WI38 (cell line): ENCODE results near the gene FEM1B.

ENCODE experiments used
- H3K4me3 ChIP-seq: 2 replicates; pipeline ENCODE4 v1.5.1; 2011; ENCODE audit warnings: low read depth, mild to moderate bottlenecking, control low read depth, low read length
- TF ChIP-seq, protein P1 (sequence below): IDR thresholded peaks from 2 replicates; pipeline ENCODE4 v1.5.1; 2012; ENCODE audit warnings: low read depth, mild to moderate bottlenecking, control low read depth, low read length

Gene FEM1B

DNA sequence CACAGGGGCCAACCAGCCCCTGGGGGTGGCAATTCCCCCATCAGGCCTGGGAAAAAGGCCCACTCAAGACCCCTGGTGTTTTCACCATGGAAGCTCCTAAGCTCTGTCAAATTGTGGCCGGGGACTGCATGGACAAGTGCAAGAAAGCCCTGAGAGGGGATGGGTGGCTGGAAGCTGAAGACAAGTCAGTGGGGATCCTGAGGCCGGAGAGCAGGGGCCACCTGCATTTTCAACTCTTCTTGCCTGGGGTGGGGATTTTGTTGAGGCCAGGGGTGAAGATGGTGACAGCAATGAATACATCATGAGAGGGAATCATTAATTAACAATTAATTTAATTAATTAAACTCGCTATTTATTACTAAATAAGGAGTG lies 33.9 kb downstream of the FEM1B start:
- TF ChIP-seq, protein P1, sequence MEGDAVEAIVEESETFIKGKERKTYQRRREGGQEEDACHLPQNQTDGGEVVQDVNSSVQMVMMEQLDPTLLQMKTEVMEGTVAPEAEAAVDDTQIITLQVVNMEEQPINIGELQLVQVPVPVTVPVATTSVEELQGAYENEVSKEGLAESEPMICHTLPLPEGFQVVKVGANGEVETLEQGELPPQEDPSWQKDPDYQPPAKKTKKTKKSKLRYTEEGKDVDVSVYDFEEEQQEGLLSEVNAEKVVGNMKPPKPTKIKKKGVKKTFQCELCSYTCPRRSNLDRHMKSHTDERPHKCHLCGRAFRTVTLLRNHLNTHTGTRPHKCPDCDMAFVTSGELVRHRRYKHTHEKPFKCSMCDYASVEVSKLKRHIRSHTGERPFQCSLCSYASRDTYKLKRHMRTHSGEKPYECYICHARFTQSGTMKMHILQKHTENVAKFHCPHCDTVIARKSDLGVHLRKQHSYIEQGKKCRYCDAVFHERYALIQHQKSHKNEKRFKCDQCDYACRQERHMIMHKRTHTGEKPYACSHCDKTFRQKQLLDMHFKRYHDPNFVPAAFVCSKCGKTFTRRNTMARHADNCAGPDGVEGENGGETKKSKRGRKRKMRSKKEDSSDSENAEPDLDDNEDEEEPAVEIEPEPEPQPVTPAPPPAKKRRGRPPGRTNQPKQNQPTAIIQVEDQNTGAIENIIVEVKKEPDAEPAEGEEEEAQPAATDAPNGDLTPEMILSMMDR, result no peak

DNA sequence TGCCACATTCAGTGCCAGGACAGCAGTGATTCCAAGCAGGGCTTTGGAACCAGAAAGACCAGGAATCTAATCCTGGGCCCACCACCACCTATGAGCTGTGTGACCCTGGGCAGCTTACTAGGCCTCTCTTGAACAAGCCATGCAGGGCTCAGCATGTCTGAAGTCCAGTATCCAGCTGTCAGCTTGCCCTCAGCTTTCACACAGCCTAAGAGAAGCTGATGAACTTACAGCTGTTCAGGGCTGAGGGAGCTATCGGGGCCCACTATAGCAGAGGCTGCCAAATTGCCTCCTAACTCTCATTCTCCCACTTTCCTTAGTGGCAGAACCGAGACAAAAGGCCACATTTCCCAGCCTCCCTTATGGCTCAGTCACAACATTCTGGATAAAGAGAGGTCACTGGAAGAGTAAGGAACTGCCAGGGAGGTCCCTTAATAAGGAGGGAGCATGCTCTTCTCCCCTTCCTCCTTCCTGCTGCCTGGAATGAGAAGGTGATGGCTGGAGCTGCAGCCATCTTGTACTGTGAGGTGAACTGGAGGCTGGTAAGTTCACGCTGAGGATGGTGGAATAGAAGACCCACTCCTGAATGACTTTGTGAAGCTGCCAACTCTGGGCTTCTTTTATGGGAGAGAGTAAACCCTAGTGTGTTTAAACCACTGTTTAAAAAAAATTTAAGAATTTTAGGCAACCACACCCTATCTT lies 34.5 kb downstream of the FEM1B start:
- TF ChIP-seq, protein P1, result no peak
- H3K4me3 ChIP-seq, result no peak overlapping the region

More for the DNA sequence above, 33.9 kb downstream of the FEM1B start:
- no peak overlapping the region for H3K4me3 ChIP-seq

DNA sequence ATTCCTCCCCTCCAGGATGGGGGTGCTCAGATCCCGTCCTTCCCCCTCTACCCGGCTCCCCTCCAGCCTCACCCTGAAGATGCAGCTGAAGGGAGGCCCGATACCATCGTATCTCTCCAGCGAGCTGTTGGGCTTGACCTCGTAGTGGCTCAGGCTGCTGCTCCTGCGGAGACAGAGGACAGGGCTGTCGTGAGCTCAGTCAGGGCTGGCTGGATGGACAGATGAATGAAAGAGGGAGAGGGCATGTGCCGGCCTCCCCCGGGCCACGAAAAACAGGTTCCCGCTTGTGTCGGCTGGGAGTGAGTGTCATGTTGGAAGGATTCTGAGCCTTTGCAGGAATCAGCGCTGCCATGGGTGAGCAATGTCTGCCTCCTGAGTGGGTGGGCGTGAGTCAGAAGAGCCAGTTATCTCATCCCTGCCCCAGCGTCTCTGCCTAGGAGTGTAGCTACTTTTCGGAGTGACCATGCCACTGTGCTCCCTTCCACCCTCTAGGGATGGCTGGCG lies 35.2 kb downstream of the FEM1B start:
- TF ChIP-seq, protein P1, result no peak
- no peak overlapping the region for H3K4me3 ChIP-seq

DNA sequence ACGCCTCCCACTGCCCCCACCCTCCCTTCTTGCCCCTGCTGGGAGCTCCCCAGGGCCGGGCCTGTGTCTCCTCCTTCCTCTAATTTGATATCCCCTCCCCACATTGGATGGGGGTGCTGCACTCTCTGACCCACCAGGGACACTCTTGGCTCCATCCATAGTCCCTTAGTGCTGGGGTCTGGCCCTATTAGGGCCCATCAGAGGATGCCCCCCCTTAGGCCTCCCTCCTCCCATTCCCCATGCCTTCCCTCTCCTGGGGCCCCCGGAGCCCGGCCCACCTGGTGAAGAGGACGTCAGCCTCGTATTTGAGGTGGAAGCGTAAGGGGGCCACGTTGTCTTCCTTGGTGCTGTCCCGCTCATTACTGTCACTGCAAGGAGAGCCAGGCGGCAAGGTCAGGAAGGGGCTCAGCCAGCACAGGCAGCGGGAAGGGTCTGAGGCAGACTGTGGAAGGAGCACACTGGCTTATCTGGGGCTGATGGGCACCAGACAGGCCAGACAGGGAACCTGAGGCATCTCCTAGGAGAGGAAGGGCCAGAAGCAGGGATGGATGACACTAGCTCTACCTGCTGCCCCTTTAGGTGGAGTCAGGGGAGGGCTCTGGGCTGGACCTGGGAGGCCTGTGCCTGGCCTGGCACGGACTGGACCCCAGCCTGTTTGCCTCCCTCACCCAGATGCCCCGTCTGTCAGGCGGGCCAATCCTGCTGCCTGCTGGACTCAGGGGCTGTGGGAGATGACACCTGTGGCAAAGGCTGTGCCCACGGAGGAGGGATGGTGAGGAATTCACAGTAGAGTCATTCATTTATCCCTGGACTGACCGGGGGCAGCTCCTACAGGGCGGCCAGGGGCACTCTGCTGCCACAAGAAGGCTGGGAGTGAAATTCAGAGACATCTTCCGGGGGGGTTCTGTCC lies 36.2 kb downstream of the FEM1B start:
- TF ChIP-seq, protein P1, result no peak
- H3K4me3 ChIP-seq, result no peak overlapping the region

DNA sequence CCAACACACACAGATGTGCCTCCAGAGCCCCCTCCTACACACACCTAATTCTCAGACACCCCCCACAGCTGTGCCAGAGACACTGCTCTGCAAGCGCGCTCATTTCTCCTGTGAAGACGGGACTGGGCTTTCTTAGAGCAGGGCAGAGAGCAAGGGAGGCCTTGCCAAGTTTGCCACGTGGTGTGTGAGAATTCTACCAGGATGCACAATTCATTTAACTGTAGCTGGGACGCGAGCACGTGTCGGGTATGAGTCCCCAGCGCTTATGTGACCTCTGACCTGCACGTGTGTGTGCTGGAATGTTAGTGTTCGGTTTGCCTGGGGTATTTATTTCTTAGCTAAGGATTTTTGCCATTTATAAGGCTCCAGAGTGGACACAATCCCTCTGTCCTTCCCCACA lies 37.0 kb downstream of the FEM1B start:
- no peak overlapping the region for H3K4me3 ChIP-seq
- TF ChIP-seq, protein P1, result no peak

DNA sequence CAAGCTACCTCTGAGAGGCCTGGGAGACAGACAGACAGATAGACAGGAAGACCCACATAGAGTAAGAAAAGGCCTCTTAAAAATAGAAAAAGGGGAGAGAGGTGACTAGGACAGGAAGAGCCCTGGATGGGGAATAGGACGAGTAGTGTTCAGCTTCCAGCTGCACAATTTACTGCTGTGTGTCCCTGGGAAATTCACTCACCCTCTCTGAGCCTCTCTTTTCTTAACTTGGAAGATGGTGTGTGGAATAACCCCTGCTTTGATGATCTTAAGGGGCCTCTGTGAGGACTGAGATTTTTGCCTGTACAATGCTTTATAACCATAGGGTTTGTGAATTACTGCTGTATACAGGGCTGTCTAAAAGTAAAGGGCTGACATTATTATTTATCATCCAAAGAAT lies 37.5 kb downstream of the FEM1B start:
- H3K4me3 ChIP-seq, result no peak overlapping the region
- TF ChIP-seq, protein P1, result no peak
